ENCODE results near the gene EIF3A.

GRCh38 chr10:119045561-119045960 is 35.1 kb downstream of the EIF3A start:
- TF ChIP-seq CTCF (IDR thresholded peaks at IDR 0.05; ENCODE audit: low read depth, low read length, missing input control) = no peak
- TF ChIP-seq JUND (IDR thresholded peaks at IDR 0.05) = no peak
- TF ChIP-seq ZBTB33 (IDR thresholded peaks at IDR 0.05) = no peak
- TF ChIP-seq RAD21 (IDR thresholded peaks at IDR 0.05) = no peak
- TF ChIP-seq SP1 (IDR thresholded peaks at IDR 0.05) = no peak

Measured in liver (tissue), 3 donors.